WTC11 (cell line): ENCODE data around the gene SURF6. TPM values are rescaled to one million over a fixed set of nuclear protein-coding genes. Genes with fewer than 3 reads are reported as not detected.
"Not testable (repeated sequence)": the region's sequence is repeated elsewhere in the genome, so short reads cannot be mapped to it uniquely, and the experiment has no call there.

Experiments
- ATAC-seq: fragments of 200-7000 bp; cut with Tn5 transposase; 2 replicates; pipeline ENCODE4 v1.10.0; 2021; ENCODE audit warnings: mild to moderate bottlenecking, moderate library complexity
- CTCF ChIA-PET: fragments of 300-600 bp; sonication (Branson Sonifier 250); formaldehyde crosslinking; loops from one replicate; lab custom pipeline; 2021; ENCODE audit warnings: antibody characterized with exemption; lab: Charles Lee
- POLR2A ChIA-PET: fragments of 350-600 bp; sonication (Branson Sonifier 250); formaldehyde crosslinking; loops from one replicate; lab custom pipeline; 2021; ENCODE audit warnings: antibody characterized with exemption; lab: Charles Lee
- DNase-seq: peaks from one replicate; pipeline ENCODE4 v3.0.0; 2021; ENCODE audit warnings: low spot score
- H3K27ac Mint-ChIP-seq: 2 replicates; pipeline ENCODE4 v1.8.0; 2021; ENCODE audit warnings: mixed read lengths
- H3K27me3 Mint-ChIP-seq: 2 replicates; pipeline ENCODE4 v1.8.0; 2021; ENCODE audit warnings: low read depth, mild to moderate bottlenecking, moderate library complexity, mixed read lengths
- H3K36me3 Mint-ChIP-seq: 2 replicates; pipeline ENCODE4 v1.8.0; 2021; ENCODE audit warnings: mixed read lengths
- H3K4me1 Mint-ChIP-seq: 2 replicates; pipeline ENCODE4 v1.8.0; 2022; ENCODE audit warnings: mixed read lengths
- H3K4me3 Mint-ChIP-seq: 2 replicates; pipeline ENCODE4 v1.8.0; 2021; ENCODE audit warnings: mild to moderate bottlenecking, moderate library complexity, mixed read lengths
- H3K9me3 Mint-ChIP-seq: 2 replicates; pipeline ENCODE4 v1.8.0; 2021; ENCODE audit warnings: mixed read lengths
- AR ChIP-seq: fragments of 250-450 bp; sonication (Bioruptor Pico); IDR thresholded peaks from 2 replicates; pipeline ENCODE4 v1.9.0; 2021; ENCODE audit warnings: mild to moderate bottlenecking
- CBFB ChIP-seq: sonication (generic); formaldehyde crosslinking; IDR thresholded peaks from 2 replicates; pipeline ENCODE4 v1.8.1; 2022; ENCODE audit warnings: mild to moderate bottlenecking, low read depth, missing genetic modification reagents
- CREM ChIP-seq: sonication (generic); formaldehyde crosslinking; IDR thresholded peaks from 2 replicates; pipeline ENCODE4 v1.8.1; 2022; ENCODE audit warnings: mild to moderate bottlenecking, missing genetic modification reagents, moderate library complexity
- CTCF ChIP-seq: fragments of 200-600 bp; IDR thresholded peaks from 2 replicates; pipeline ENCODE4 v1.8.0; 2022; ENCODE audit warnings: antibody characterized with exemption
- E2F1 ChIP-seq: sonication (generic); formaldehyde crosslinking; IDR thresholded peaks from 2 replicates; pipeline ENCODE4 v1.8.0; 2022; ENCODE audit warnings: mild to moderate bottlenecking, missing genetic modification reagents
- GABPB1 ChIP-seq: sonication (generic); formaldehyde crosslinking; IDR thresholded peaks from 2 replicates; pipeline ENCODE4 v1.8.1; 2023; ENCODE audit warnings: mild to moderate bottlenecking, missing genetic modification reagents
- HMGA2 ChIP-seq: fragments of 250-450 bp; sonication (Bioruptor Pico); IDR thresholded peaks from 2 replicates; pipeline ENCODE4 v1.4.0; 2021; ENCODE audit warnings: mild to moderate bottlenecking, moderate library complexity
- JAZF1 ChIP-seq: fragments of 250-450 bp; sonication (Bioruptor Pico); IDR thresholded peaks from 2 replicates; pipeline ENCODE4 v1.9.0; 2021; ENCODE audit warnings: moderate library complexity, mild to moderate bottlenecking, inconsistent platforms
- MYBL2 ChIP-seq: sonication (generic); formaldehyde crosslinking; IDR thresholded peaks from 2 replicates; pipeline ENCODE4 v1.8.1; 2023; ENCODE audit warnings: mild to moderate bottlenecking, moderate library complexity, missing genetic modification reagents
- NFATC4 ChIP-seq: fragments of 250-450 bp; sonication (Bioruptor Pico); IDR thresholded peaks from 2 replicates; pipeline ENCODE4 v1.9.0; 2021; ENCODE audit warnings: mild to moderate bottlenecking
- OVOL2 ChIP-seq: fragments of 250-450 bp; sonication (Bioruptor Pico); IDR thresholded peaks from 2 replicates; pipeline ENCODE4 v1.9.0; 2021; ENCODE audit warnings: mild to moderate bottlenecking, borderline replicate concordance
- PRRX2 ChIP-seq: fragments of 250-450 bp; sonication (Bioruptor Pico); IDR thresholded peaks from 2 replicates; pipeline ENCODE4 v1.8.0; 2021; ENCODE audit warnings: mild to moderate bottlenecking
- SMAD3 ChIP-seq: sonication (generic); formaldehyde crosslinking; IDR thresholded peaks from 2 replicates; pipeline ENCODE4 v1.8.0; 2022; ENCODE audit warnings: missing genetic modification reagents, mild to moderate bottlenecking, borderline replicate concordance
- TEAD4 ChIP-seq: sonication (generic); formaldehyde crosslinking; IDR thresholded peaks from 2 replicates; pipeline ENCODE4 v1.8.0; 2022; ENCODE audit warnings: mild to moderate bottlenecking, missing genetic modification reagents
- ZBTB43 ChIP-seq: sonication (generic); formaldehyde crosslinking; IDR thresholded peaks from 2 replicates; pipeline ENCODE4 v1.8.1; 2023; ENCODE audit warnings: mild to moderate bottlenecking, missing genetic modification reagents
- ZNF219 ChIP-seq: sonication (generic); formaldehyde crosslinking; IDR thresholded peaks from 2 replicates; pipeline ENCODE4 v1.8.0; 2023; ENCODE audit warnings: missing genetic modification reagents, mild to moderate bottlenecking, borderline replicate concordance
- ZNF423 ChIP-seq: fragments of 250-450 bp; sonication (Bioruptor Pico); IDR thresholded peaks from 2 replicates; pipeline ENCODE4 v2.1.2; 2022; ENCODE audit warnings: mild to moderate bottlenecking, moderate library complexity
- total RNA-seq: library from RNA; stranded (reverse); gene quantifications from 3 replicates; pipeline ENCODE4 v1.2.3, GENCODE V29; 2021
- TF ChIP-seq, protein P1 (sequence below): sonication (generic); formaldehyde crosslinking; IDR thresholded peaks from 2 replicates; pipeline ENCODE4 v1.8.1; 2023; ENCODE audit warnings: mild to moderate bottlenecking, missing genetic modification reagents, moderate library complexity
- TF ChIP-seq, protein P2 (sequence below): sonication (generic); formaldehyde crosslinking; conservative IDR thresholded peaks from 2 replicates; pipeline ENCODE4 v1.8.1; 2023; ENCODE audit warnings: mild to moderate bottlenecking, low read depth, missing genetic modification reagents, moderate library complexity

Gene SURF6
- total RNA-seq, 1 experiment from 2014 or later, result 67.2 TPM

- no peak overlapping the region for H3K4me3 Mint-ChIP-seq
- peaks cover 3% of the 10 kb centered on the region; the same call in 1 of the 2 replicates for H3K36me3 Mint-ChIP-seq
- H3K4me1 Mint-ChIP-seq, result peaks cover 15% of the 10 kb centered on the region
These were observed 42.5 kb upstream of the SURF6 start for GRCh38 chr9:133378408-133378962.

GRCh38 chr9:133377721-133378216 lies 41.8 kb upstream of the SURF6 start:
- DNase-seq (no peak), ATAC-seq (no peak)
- H3K4me3 Mint-ChIP-seq, result no peak overlapping the region; the same call in 1 of the 2 replicates
- H3K36me3 Mint-ChIP-seq, result peaks cover 3% of the 10 kb centered on the region; the same call in 1 of the 2 replicates
- H3K9me3 Mint-ChIP-seq, result peaks cover 4% of the 10 kb centered on the region
- TF ChIP-seq GABPB1 (CRISPR knock-in tag), result no peak
- TF ChIP-seq TEAD4 (CRISPR knock-in tag), result no peak
- TF ChIP-seq CREM (CRISPR knock-in tag), result no peak
- no peak for TF ChIP-seq SMAD3
- TF ChIP-seq CTCF, result no peak
- no peak for TF ChIP-seq AR (CRISPR knock-in tag)
- TF ChIP-seq ZNF423 (CRISPR knock-in tag), result no peak
- TF ChIP-seq ZBTB43, result no peak
- TF ChIP-seq PRRX2 (CRISPR knock-in tag), result no peak
- no peak for TF ChIP-seq MYBL2 (CRISPR knock-in tag)
- TF ChIP-seq HMGA2, result no peak
- no peak for TF ChIP-seq CBFB (CRISPR knock-in tag)
- TF ChIP-seq, protein P1, sequence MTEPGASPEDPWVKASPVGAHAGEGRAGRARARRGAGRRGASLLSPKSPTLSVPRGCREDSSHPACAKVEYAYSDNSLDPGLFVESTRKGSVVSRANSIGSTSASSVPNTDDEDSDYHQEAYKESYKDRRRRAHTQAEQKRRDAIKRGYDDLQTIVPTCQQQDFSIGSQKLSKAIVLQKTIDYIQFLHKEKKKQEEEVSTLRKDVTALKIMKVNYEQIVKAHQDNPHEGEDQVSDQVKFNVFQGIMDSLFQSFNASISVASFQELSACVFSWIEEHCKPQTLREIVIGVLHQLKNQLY (CRISPR knock-in tag), result no peak
- TF ChIP-seq E2F1 (CRISPR knock-in tag), result no peak
- CTCF ChIA-PET, result interaction anchor here (0.9 to 2.3 kb wide), 7 partner anchors 17 to 109 kb away, joined by 3 to 11 read pairs (median 5); partner anchors contain the start of gene CACFD1
- H3K4me1 Mint-ChIP-seq, result peaks cover 15% of the 10 kb centered on the region
- H3K27me3 Mint-ChIP-seq, result peaks cover 30% of the 10 kb centered on the region
- POLR2A ChIA-PET, result interaction anchor here (1.1 kb wide), 1 partner anchor 30 kb away, joined by 3 read pairs; the partner anchor contains the start of gene MED22
- no peak overlapping the region for H3K27ac Mint-ChIP-seq

More at GRCh38 chr9:133378408-133378962, 42.5 kb upstream of the SURF6 start:
- no peak for DNase-seq
- TF ChIP-seq OVOL2, result no peak
- TF ChIP-seq, protein P2, sequence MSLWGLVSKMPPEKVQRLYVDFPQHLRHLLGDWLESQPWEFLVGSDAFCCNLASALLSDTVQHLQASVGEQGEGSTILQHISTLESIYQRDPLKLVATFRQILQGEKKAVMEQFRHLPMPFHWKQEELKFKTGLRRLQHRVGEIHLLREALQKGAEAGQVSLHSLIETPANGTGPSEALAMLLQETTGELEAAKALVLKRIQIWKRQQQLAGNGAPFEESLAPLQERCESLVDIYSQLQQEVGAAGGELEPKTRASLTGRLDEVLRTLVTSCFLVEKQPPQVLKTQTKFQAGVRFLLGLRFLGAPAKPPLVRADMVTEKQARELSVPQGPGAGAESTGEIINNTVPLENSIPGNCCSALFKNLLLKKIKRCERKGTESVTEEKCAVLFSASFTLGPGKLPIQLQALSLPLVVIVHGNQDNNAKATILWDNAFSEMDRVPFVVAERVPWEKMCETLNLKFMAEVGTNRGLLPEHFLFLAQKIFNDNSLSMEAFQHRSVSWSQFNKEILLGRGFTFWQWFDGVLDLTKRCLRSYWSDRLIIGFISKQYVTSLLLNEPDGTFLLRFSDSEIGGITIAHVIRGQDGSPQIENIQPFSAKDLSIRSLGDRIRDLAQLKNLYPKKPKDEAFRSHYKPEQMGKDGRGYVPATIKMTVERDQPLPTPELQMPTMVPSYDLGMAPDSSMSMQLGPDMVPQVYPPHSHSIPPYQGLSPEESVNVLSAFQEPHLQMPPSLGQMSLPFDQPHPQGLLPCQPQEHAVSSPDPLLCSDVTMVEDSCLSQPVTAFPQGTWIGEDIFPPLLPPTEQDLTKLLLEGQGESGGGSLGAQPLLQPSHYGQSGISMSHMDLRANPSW, result no peak
- TF ChIP-seq ZNF219, result no peak
- no peak for TF ChIP-seq NFATC4 (CRISPR knock-in tag)
- no peak for TF ChIP-seq JAZF1 (CRISPR knock-in tag)
- TF ChIP-seq, all 79 proteins: peak for 0
- CTCF ChIA-PET, result interaction anchor here (0.9 to 2.3 kb wide), 4 partner anchors 16 to 81 kb away, joined by 3 to 11 read pairs (median 4); partner anchors contain the start of gene CACFD1
- ATAC-seq, result no peak
- Mint-ChIP-seq H3K27ac (no peak overlapping the region), H3K27me3 (peaks cover 30% of the 10 kb centered on the region), H3K9me3 (peaks cover 4% of the 10 kb centered on the region)
- POLR2A ChIA-PET, result interaction anchor here (1.1 kb wide), 1 partner anchor 31 kb away, joined by 3 read pairs; the partner anchor contains the start of gene MED22

DNA sequence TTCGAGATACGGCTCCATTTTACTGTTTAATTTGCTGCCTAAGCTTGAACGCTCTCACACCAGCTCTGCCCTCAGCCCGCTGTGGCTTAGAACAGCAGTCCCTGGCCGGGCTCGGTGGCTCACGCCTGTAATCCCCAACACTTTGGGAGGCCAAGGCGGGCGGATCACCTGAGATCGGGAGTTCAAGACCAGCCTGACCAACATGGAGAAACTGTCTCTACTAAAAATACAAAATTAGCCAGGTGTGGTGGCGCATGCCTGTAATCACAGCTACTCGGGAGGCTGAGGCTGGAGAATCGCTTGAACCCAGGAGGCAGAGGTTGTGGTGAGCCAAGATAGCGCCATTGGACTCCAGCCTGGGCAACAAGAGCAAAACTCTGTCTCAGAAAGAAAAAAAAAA lies 41.3 kb upstream of the SURF6 start:
- CTCF ChIA-PET, result interaction anchor here (0.6 to 2.3 kb wide), 8 partner anchors 19 to 109 kb away, joined by 3 to 11 read pairs (median 4); partner anchors contain the start of genes ADAMTS13 and CACFD1
- H3K36me3 Mint-ChIP-seq, H3K27ac Mint-ChIP-seq, DNase-seq, H3K9me3 Mint-ChIP-seq, POLR2A ChIA-PET, ATAC-seq: not testable (repeated sequence)
- H3K4me3 Mint-ChIP-seq, result peak overlapping the region; percentile 53
- peaks cover 30% of the 10 kb centered on the region for H3K27me3 Mint-ChIP-seq
- H3K4me1 Mint-ChIP-seq, result peaks cover 15% of the 10 kb centered on the region
